GM12878 (cell line): ENCODE measurements around the gene HSD17B1. TPM values are rescaled to one million over a fixed set of nuclear protein-coding genes. Genes with fewer than 3 reads are reported as not detected.

Experiments
- CEBPB ChIP-seq, 2 experiments: fragments of 150-350 bp in 1 of 2; IDR thresholded peaks; 2 replicates each; pipeline ENCODE4 v1.6.1; 2012 to 2014; ENCODE audit warnings: low read depth in 2 of 2, low read length in 2 of 2, borderline replicate concordance in 1 of 2, inconsistent platforms in 1 of 2
- CHD1 ChIP-seq: IDR thresholded peaks from 2 replicates; pipeline ENCODE4 v1.6.1; 2012; ENCODE audit warnings: low read depth, low read length, improper control_type of control experiment
- CREB1 ChIP-seq: IDR thresholded peaks from 2 replicates; pipeline ENCODE4 v1.6.1; 2012; ENCODE audit warnings: low read depth, mild to moderate bottlenecking, inconsistent platforms
- EED ChIP-seq: sonication (generic); IDR thresholded peaks from 2 replicates; pipeline ENCODE4 v1.6.1; 2016; ENCODE audit warnings: antibody characterized with exemption, low read depth
- EGR1 ChIP-seq, 2 experiments: IDR thresholded peaks; 1 replicate in 1 of 2; 2 replicates in 1 of 2; pipeline ENCODE4 v1.6.1; 2011 to 2012; ENCODE audit warnings: low read depth in 2 of 2, low read length in 2 of 2, borderline replicate concordance in 1 of 2, mild to moderate bottlenecking in 1 of 2, moderate library complexity in 1 of 2
- EP300 ChIP-seq, 2 experiments: fragments of 150-350 bp in 1 of 2; IDR thresholded peaks; 2 replicates each; pipeline ENCODE4 v1.6.1; 2011 to 2012; ENCODE audit warnings: low read depth in 2 of 2, low read length in 2 of 2, borderline replicate concordance in 1 of 2, improper control_type of control experiment in 1 of 2, inconsistent platforms in 1 of 2; ENCODE audit not compliant: control insufficient read depth in 1 of 2
- FOXM1 ChIP-seq: IDR thresholded peaks from 2 replicates; pipeline ENCODE4 v1.6.1; 2012; ENCODE audit warnings: low read depth, mild to moderate bottlenecking, inconsistent platforms, low read length, moderate library complexity
- GABPA ChIP-seq: IDR thresholded peaks from 2 replicates; pipeline ENCODE4 v1.6.1; 2014; ENCODE audit warnings: antibody characterized with exemption, low read depth, mild to moderate bottlenecking, inconsistent platforms
- IKZF2 ChIP-seq, 2 experiments: fragments of 450-650 bp; IDR thresholded peaks; 2 replicates each; pipeline ENCODE4 v1.6.1; 2017; ENCODE audit warnings: mild to moderate bottlenecking in 2 of 2, moderate library complexity in 2 of 2
- IRF4 ChIP-seq: IDR thresholded peaks from 2 replicates; pipeline ENCODE4 v1.6.1; 2011; ENCODE audit warnings: low read depth, low read length
- NFIC ChIP-seq: IDR thresholded peaks from 2 replicates; pipeline ENCODE4 v1.6.1; 2012; ENCODE audit warnings: low read depth, mild to moderate bottlenecking, inconsistent platforms, low read length, moderate library complexity
- POLR2A ChIP-seq: IDR thresholded peaks from 2 replicates; pipeline ENCODE4 v1.6.1; 2011; ENCODE audit warnings: low read depth, mild to moderate bottlenecking, low read length
- RAD51 ChIP-seq: fragments of 450-650 bp; IDR thresholded peaks from 2 replicates; pipeline ENCODE4 v1.6.1; 2016; ENCODE audit warnings: moderate library complexity, mild to moderate bottlenecking, inconsistent platforms
- RB1 ChIP-seq: fragments of 450-650 bp; formaldehyde crosslinking; IDR thresholded peaks from 2 replicates; pipeline ENCODE4 v1.6.1; 2017; ENCODE audit warnings: mild to moderate bottlenecking, borderline replicate concordance
- RELA ChIP-seq: fragments of 450-650 bp; IDR thresholded peaks from 2 replicates; pipeline ENCODE4 v1.8.0; 2014; ENCODE audit warnings: borderline replicate concordance; ENCODE audit not compliant: partially characterized antibody
- SMAD1 ChIP-seq: fragments of 450-650 bp; IDR thresholded peaks from 2 replicates; pipeline ENCODE4 v1.6.1; 2018; ENCODE audit warnings: mild to moderate bottlenecking, low read depth; ENCODE audit not compliant: partially characterized antibody
- WRNIP1 ChIP-seq: IDR thresholded peaks from 2 replicates; pipeline ENCODE4 v1.6.1; 2011; ENCODE audit warnings: low read depth, low read length, improper control_type of control experiment, borderline replicate concordance
- ZNF24 ChIP-seq: fragments of 450-650 bp; IDR thresholded peaks from 2 replicates; pipeline ENCODE4 v1.6.1; 2017; ENCODE audit warnings: antibody characterized with exemption, mild to moderate bottlenecking
- ZZZ3 ChIP-seq: IDR thresholded peaks from 2 replicates; pipeline ENCODE4 v1.6.1; 2011; ENCODE audit warnings: low read depth; ENCODE audit not compliant: control insufficient read depth, insufficient read length
- polyA plus RNA-seq, 11 experiments: library from polyadenylated mRNA; depleted of rRNA in 4 of 11; unstranded in 6 of 11; stranded (reverse) in 5 of 11; fragments of >200 nt; fragmentation: Nextera tagmentation in 4 of 11; fragmentation: Illumina TruSeq in 1 of 11; extraction: Ambion mirVana in 4 of 11; extraction: Trizol in 1 of 11; gene quantifications; 1 replicate in 1 of 11; 2 replicates in 10 of 11; pipeline versions ENCODE4 v1.2.1 to v1.2.3, GENCODE V29; 2011 to 2016; ENCODE audit warnings: inconsistent platforms in 2 of 11, missing spikeins in 2 of 11, low read depth in 1 of 11
- total RNA-seq, 4 experiments: library from RNA; depleted of rRNA in 3 of 4; stranded (reverse); fragments of >200 nt in 3 of 4; fragmentation: Illumina TruSeq in 1 of 4; extraction: Trizol in 1 of 4; gene quantifications; 2 replicates each; pipeline versions ENCODE4 v1.2.1 to v1.2.3, GENCODE V29; 2013 to 2021
- TF ChIP-seq, protein P1 (sequence below): fragments of 450-650 bp; IDR thresholded peaks from 2 replicates; pipeline ENCODE4 v1.6.1; 2018; ENCODE audit warnings: mild to moderate bottlenecking, low read depth, moderate library complexity; ENCODE audit not compliant: partially characterized antibody
- TF ChIP-seq, protein P2 (sequence below): IDR thresholded peaks from 2 replicates; pipeline ENCODE4 v1.6.1; 2012; ENCODE audit warnings: low read depth, low read length, improper control_type of control experiment
- TF ChIP-seq, protein P3 (sequence below): IDR thresholded peaks from 2 replicates; pipeline ENCODE4 v1.6.1; 2012; ENCODE audit warnings: mild to moderate bottlenecking, low read depth, low read length
- TF ChIP-seq, protein P4 (sequence below): IDR thresholded peaks from 2 replicates; pipeline ENCODE4 v1.6.1; 2012; ENCODE audit warnings: low read depth, low read length, improper control_type of control experiment

Gene HSD17B1
- total and polyA plus RNA-seq, 10 of the 15 experiments (the other 5 are each of a cell fraction or from before 2014, with no cell fraction given) = 0.15 to 1.1 (median 0.42) TPM

DNA sequence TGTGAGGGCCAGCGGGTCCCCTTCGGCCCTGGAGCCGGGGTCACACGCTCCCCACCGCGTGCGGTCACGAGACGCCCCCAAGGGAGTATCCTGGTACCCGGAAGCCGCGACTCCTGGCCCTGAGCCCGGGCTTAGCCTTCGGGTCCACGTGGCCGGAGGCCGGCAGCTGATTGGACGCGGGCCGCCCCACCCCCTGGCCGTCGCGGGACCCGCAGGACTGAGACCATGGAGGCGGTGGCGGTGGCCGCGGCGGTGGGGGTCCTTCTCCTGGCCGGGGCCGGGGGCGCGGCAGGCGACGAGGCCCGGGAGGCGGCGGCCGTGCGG, 16.7 kb upstream of the HSD17B1 start, which contains the start of gene NAGLU (continued):
- TF ChIP-seq NFIC (no peak), CHD1 (no peak), CEBPB (IDR thresholded peaks at IDR 0.05; ENCODE audit: borderline replicate concordance in 1 of 2, low read depth in 2 of 2, low read length in 2 of 2) (no peak), ZZZ3 (no peak), RB1 (no peak), WRNIP1 (no peak), IRF4 (no peak), RAD51 (peak; percentile 90), FOXM1 (no peak), EED (0 out of 2 replicates have a peak, but pooled peaks have one; percentile 38), CREB1 (0 out of 2 replicates have a peak, but pooled peaks have one; percentile 25), SMAD1 (peak; percentile 12), EGR1 (IDR thresholded peaks at IDR 0.05; ENCODE audit: borderline replicate concordance in 1 of 2, low read depth in 2 of 2, low read length in 2 of 2) (no peak), IKZF2 (IDR thresholded peaks at IDR 0.05) (no peak; a peak in 1 of 4 replicates), GABPA (no peak), RELA (peak; percentile 26), POLR2A (peak; percentile 73), EP300 (IDR thresholded peaks at IDR 0.05; ENCODE audit: borderline replicate concordance in 1 of 2, control insufficient read depth in 1 of 2, low read depth in 2 of 2, low read length in 2 of 2) (0 out of 4 replicates have a peak, but pooled peaks of 1 of the 2 experiments have one; percentile 59), ZNF24 (no peak)
- TF ChIP-seq, protein P1, sequence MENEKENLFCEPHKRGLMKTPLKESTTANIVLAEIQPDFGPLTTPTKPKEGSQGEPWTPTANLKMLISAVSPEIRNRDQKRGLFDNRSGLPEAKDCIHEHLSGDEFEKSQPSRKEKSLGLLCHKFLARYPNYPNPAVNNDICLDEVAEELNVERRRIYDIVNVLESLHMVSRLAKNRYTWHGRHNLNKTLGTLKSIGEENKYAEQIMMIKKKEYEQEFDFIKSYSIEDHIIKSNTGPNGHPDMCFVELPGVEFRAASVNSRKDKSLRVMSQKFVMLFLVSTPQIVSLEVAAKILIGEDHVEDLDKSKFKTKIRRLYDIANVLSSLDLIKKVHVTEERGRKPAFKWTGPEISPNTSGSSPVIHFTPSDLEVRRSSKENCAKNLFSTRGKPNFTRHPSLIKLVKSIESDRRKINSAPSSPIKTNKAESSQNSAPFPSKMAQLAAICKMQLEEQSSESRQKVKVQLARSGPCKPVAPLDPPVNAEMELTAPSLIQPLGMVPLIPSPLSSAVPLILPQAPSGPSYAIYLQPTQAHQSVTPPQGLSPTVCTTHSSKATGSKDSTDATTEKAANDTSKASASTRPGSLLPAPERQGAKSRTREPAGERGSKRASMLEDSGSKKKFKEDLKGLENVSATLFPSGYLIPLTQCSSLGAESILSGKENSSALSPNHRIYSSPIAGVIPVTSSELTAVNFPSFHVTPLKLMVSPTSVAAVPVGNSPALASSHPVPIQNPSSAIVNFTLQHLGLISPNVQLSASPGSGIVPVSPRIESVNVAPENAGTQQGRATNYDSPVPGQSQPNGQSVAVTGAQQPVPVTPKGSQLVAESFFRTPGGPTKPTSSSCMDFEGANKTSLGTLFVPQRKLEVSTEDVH = no peak
- TF ChIP-seq, protein P2, sequence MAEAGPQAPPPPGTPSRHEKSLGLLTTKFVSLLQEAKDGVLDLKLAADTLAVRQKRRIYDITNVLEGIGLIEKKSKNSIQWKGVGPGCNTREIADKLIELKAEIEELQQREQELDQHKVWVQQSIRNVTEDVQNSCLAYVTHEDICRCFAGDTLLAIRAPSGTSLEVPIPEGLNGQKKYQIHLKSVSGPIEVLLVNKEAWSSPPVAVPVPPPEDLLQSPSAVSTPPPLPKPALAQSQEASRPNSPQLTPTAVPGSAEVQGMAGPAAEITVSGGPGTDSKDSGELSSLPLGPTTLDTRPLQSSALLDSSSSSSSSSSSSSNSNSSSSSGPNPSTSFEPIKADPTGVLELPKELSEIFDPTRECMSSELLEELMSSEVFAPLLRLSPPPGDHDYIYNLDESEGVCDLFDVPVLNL = no peak
- TF ChIP-seq, protein P3, sequence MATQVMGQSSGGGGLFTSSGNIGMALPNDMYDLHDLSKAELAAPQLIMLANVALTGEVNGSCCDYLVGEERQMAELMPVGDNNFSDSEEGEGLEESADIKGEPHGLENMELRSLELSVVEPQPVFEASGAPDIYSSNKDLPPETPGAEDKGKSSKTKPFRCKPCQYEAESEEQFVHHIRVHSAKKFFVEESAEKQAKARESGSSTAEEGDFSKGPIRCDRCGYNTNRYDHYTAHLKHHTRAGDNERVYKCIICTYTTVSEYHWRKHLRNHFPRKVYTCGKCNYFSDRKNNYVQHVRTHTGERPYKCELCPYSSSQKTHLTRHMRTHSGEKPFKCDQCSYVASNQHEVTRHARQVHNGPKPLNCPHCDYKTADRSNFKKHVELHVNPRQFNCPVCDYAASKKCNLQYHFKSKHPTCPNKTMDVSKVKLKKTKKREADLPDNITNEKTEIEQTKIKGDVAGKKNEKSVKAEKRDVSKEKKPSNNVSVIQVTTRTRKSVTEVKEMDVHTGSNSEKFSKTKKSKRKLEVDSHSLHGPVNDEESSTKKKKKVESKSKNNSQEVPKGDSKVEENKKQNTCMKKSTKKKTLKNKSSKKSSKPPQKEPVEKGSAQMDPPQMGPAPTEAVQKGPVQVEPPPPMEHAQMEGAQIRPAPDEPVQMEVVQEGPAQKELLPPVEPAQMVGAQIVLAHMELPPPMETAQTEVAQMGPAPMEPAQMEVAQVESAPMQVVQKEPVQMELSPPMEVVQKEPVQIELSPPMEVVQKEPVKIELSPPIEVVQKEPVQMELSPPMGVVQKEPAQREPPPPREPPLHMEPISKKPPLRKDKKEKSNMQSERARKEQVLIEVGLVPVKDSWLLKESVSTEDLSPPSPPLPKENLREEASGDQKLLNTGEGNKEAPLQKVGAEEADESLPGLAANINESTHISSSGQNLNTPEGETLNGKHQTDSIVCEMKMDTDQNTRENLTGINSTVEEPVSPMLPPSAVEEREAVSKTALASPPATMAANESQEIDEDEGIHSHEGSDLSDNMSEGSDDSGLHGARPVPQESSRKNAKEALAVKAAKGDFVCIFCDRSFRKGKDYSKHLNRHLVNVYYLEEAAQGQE = no peak
- TF ChIP-seq, protein P4, sequence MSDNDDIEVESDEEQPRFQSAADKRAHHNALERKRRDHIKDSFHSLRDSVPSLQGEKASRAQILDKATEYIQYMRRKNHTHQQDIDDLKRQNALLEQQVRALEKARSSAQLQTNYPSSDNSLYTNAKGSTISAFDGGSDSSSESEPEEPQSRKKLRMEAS = no peak; the same call in none of the 2 replicates
